CD14-positive monocyte (primary cell): Measurements from ENCODE around the gene SFT2D3. TPM values are rescaled to one million over a fixed set of nuclear protein-coding genes. Genes with fewer than 3 reads are reported as not detected.

ENCODE experiments used
- DNase-seq, 3 donors: peaks; one replicate each; pipeline ENCODE4 v3.0.0-alpha.2; 2011 to 2022
- H2AFZ ChIP-seq: 2 replicates; pipeline ENCODE4 v1.6.0; 2012; ENCODE audit warnings: mild to moderate bottlenecking, low read depth, low read length, inconsistent platforms; ENCODE audit not compliant: insufficient read depth, poor library complexity, severe bottlenecking
- H3K27ac ChIP-seq, 2 donors: 1 replicate in 1 of 2; 2 replicates in 1 of 2; pipeline ENCODE4 v1.5.1; 2012 to 2013; ENCODE audit warnings: low read length in 2 of 2, control low read depth in 1 of 2, inconsistent platforms in 1 of 2, low read depth in 1 of 2, mild to moderate bottlenecking in 1 of 2
- H3K27me3 ChIP-seq, 2 donors: one replicate each; pipeline versions ENCODE4 v1.6.0 to v1.6.1; 2011 to 2013; ENCODE audit warnings: low read length in 2 of 2; ENCODE audit not compliant: control insufficient read depth in 2 of 2, insufficient read depth in 2 of 2
- H3K36me3 ChIP-seq, 2 donors: replicated peaks in 1 of 2; 1 replicate in 1 of 2; 2 replicates in 1 of 2; pipeline versions ENCODE4 v1.5.1 to v1.6.1; 2012 to 2013; ENCODE audit warnings: low read length in 2 of 2, control low read depth in 1 of 2, inconsistent platforms in 1 of 2, mild to moderate bottlenecking in 1 of 2; ENCODE audit not compliant: insufficient read depth in 2 of 2, control insufficient read depth in 1 of 2
- H3K4me1 ChIP-seq, 2 donors: 1 replicate in 1 of 2; 2 replicates in 1 of 2; pipeline versions ENCODE4 v1.5.1 to v1.6.1; 2012 to 2013; ENCODE audit warnings: low read length in 2 of 2, control low read depth in 1 of 2, inconsistent platforms in 1 of 2, mild to moderate bottlenecking in 1 of 2, moderate library complexity in 1 of 2; ENCODE audit not compliant: insufficient read depth in 2 of 2, control insufficient read depth in 1 of 2
- H3K4me2 ChIP-seq: replicated peaks from 2 replicates; pipeline ENCODE3; 2012; ENCODE audit warnings: low read length, moderate library complexity, mild to moderate bottlenecking; ENCODE audit not compliant: poor library complexity, severe bottlenecking; ENCODE audit errors: extremely low read depth
- H3K4me3 ChIP-seq, 3 experiments: fragments of 200-600 bp in 1 of 3; sonication (generic) in 1 of 3; replicated peaks in 1 of 3; 1 replicate in 2 of 3; 2 replicates in 1 of 3; pipeline ENCODE4 v1.5.1; 2011 to 2013; ENCODE audit warnings: low read length in 3 of 3, mild to moderate bottlenecking in 3 of 3, control low read depth in 2 of 3, low read depth in 2 of 3, inconsistent platforms in 1 of 3, moderate library complexity in 1 of 3
- H3K79me2 ChIP-seq: 2 replicates; pipeline ENCODE4 v1.6.0; 2012; ENCODE audit warnings: mild to moderate bottlenecking, control low read depth, inconsistent platforms, low read length, moderate library complexity; ENCODE audit not compliant: insufficient read depth
- H3K9ac ChIP-seq: 2 replicates; pipeline ENCODE4 v1.6.0; 2017; ENCODE audit warnings: low read length, mild to moderate bottlenecking; ENCODE audit not compliant: insufficient read depth, poor library complexity, severe bottlenecking
- H3K9me3 ChIP-seq, 2 donors: replicated peaks in 1 of 2; 1 replicate in 1 of 2; 2 replicates in 1 of 2; pipeline versions ENCODE4 v1.5.1 to v1.6.1; 2012 to 2013; ENCODE audit warnings: low read length in 2 of 2, control low read depth in 1 of 2; ENCODE audit not compliant: control insufficient read depth in 1 of 2, insufficient read depth in 1 of 2
- H4K20me1 ChIP-seq: 2 replicates; pipeline ENCODE4 v1.6.0; 2012; ENCODE audit warnings: mild to moderate bottlenecking, low read length, control low read depth, moderate library complexity; ENCODE audit not compliant: insufficient read depth
- H3K27ac Mint-ChIP-seq, 7 donors: one replicate each; pipeline ENCODE4 v1.8.0; 2020; ENCODE audit warnings: mild to moderate bottlenecking in 7 of 7, mixed read lengths in 7 of 7, moderate library complexity in 6 of 7, inconsistent platforms in 2 of 7
- H3K27me3 Mint-ChIP-seq, 3 donors: one replicate each; pipeline ENCODE4 v1.8.0; 2021 to 2022; ENCODE audit warnings: low read depth in 3 of 3, mild to moderate bottlenecking in 3 of 3, mixed read lengths in 3 of 3, moderate library complexity in 3 of 3, inconsistent platforms in 1 of 3
- H3K36me3 Mint-ChIP-seq, 2 donors: one replicate each; pipeline ENCODE4 v1.8.0; 2020; ENCODE audit warnings: mixed read lengths in 2 of 2, inconsistent platforms in 1 of 2, mild to moderate bottlenecking in 1 of 2
- H3K4me1 Mint-ChIP-seq: one replicate; pipeline ENCODE4 v1.8.0; 2020; ENCODE audit warnings: mild to moderate bottlenecking, mixed read lengths
- H3K4me3 Mint-ChIP-seq, 2 donors: one replicate each; pipeline ENCODE4 v1.8.0; 2020; ENCODE audit warnings: mild to moderate bottlenecking in 2 of 2, mixed read lengths in 2 of 2, moderate library complexity in 1 of 2
- H3K9me3 Mint-ChIP-seq, 7 donors: one replicate each; pipeline ENCODE4 v1.8.0; 2020 to 2022; ENCODE audit warnings: mixed read lengths in 7 of 7, mild to moderate bottlenecking in 6 of 7, moderate library complexity in 6 of 7, inconsistent platforms in 2 of 7
- WGBS: methylation state at CpG from one replicate; pipeline ENCODE4 v1.1.5; 2013; ENCODE audit warnings: missing lambda C conversion rate; ENCODE audit not compliant: insufficient coverage; 5-methylcytosine and 5-hydroxymethylcytosine counted together
- intact Hi-C, 2 donors: fragments of 100-400 bp; cut with micrococcal nuclease; formaldehyde crosslinking; loops; one replicate each; pipeline versions ENCODE4 v1.15.0 to v1.15.1; 2023
- polyA plus RNA-seq, 3 donors: library from polyadenylated mRNA; depleted of rRNA in 1 of 3; unstranded in 2 of 3; stranded (reverse) in 1 of 3; fragments of 300-500 nt in 2 of 3; fragments of >200 nt in 1 of 3; fragmentation: Illumina TruSeq in 2 of 3; gene quantifications; 1 replicate in 2 of 3; 2 replicates in 1 of 3; pipeline ENCODE4 v1.2.3, GENCODE V29; 2012 to 2021
- TF ChIP-seq, protein P1 (sequence below): fragments of 200-600 bp; IDR thresholded peaks from one replicate; pipeline ENCODE4 v1.8.0; 2022; ENCODE audit warnings: antibody characterized with exemption, mild to moderate bottlenecking

SFT2D3 gene
- polyA plus RNA-seq, 3 donors = 3.8 to 4.9 TPM; not detected in 1

GRCh38 chr2:127707890-127708648 is 6.8 kb downstream of the SFT2D3 start:
- intact Hi-C loops = loop anchor here (10.0 kb wide), 1 partner anchor 183 kb away; the partner anchor contains the start of gene IWS1 (in 2 of the 2)
- Mint-ChIP-seq H3K36me3 (peaks cover 45 to 62% of the 10 kb centered on the region in 2 donors), H3K27ac (peak overlapping the region in 4 of 7 donors; percentile 37 to 70 (median 48)), H3K27me3 (no peaks in the 10 kb centered on the region), H3K9me3 (no peaks in the 10 kb centered on the region), H3K4me1 (peaks cover 27% of the 10 kb centered on the region), H3K4me3 (no peak overlapping the region)
- Histone ChIP-seq H3K4me1 (peaks cover 25 to 33% of the 10 kb centered on the region in 2 donors), H3K4me3 (no peak overlapping the region), H3K36me3 (peaks cover 27 to 57% of the 10 kb centered on the region in 2 donors), H3K9me3 (no peaks in the 10 kb centered on the region), H4K20me1 (peaks cover 23% of the 10 kb centered on the region), H3K79me2 (peaks cover 28% of the 10 kb centered on the region), H3K9ac (no peak overlapping the region), H3K27ac (no peak overlapping the region), H3K4me2 (no peak overlapping the region), H3K27me3 (no peaks in the 10 kb centered on the region), H2AFZ (no peak overlapping the region)
- no peak for DNase-seq
- WGBS = over 99% methylated on average over 9 of the region's 9 CpGs
- TF ChIP-seq, protein P1, sequence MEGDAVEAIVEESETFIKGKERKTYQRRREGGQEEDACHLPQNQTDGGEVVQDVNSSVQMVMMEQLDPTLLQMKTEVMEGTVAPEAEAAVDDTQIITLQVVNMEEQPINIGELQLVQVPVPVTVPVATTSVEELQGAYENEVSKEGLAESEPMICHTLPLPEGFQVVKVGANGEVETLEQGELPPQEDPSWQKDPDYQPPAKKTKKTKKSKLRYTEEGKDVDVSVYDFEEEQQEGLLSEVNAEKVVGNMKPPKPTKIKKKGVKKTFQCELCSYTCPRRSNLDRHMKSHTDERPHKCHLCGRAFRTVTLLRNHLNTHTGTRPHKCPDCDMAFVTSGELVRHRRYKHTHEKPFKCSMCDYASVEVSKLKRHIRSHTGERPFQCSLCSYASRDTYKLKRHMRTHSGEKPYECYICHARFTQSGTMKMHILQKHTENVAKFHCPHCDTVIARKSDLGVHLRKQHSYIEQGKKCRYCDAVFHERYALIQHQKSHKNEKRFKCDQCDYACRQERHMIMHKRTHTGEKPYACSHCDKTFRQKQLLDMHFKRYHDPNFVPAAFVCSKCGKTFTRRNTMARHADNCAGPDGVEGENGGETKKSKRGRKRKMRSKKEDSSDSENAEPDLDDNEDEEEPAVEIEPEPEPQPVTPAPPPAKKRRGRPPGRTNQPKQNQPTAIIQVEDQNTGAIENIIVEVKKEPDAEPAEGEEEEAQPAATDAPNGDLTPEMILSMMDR = no peak

- H3K4me1 Mint-ChIP-seq = peaks cover 19% of the 10 kb centered on the region
- Histone ChIP-seq H3K27ac (no peak overlapping the region), H3K4me1 (peaks cover 14 to 26% of the 10 kb centered on the region in 2 donors), H3K9me3 (no peaks in the 10 kb centered on the region), H3K36me3 (peaks cover 27 to 67% of the 10 kb centered on the region in 2 donors), H3K4me3 (no peak overlapping the region), H3K27me3 (no peaks in the 10 kb centered on the region), H3K9ac (no peak overlapping the region), H3K79me2 (peaks cover 15% of the 10 kb centered on the region), H2AFZ (no peak overlapping the region), H4K20me1 (peaks cover 18% of the 10 kb centered on the region), H3K4me2 (no peak overlapping the region)
- WGBS = 93% methylated on average over 13 of the region's 13 CpGs
- DNase-seq = no peak
- H3K4me3 Mint-ChIP-seq = no peak overlapping the region
- H3K36me3 Mint-ChIP-seq = peaks cover 44 to 64% of the 10 kb centered on the region in 2 donors
- no peaks in the 10 kb centered on the region for H3K9me3 Mint-ChIP-seq
- intact Hi-C loops = loop anchor here (10.0 kb wide), 1 partner anchor 185 kb away; the partner anchor contains the start of gene IWS1 (in 2 of the 2)
- H3K27me3 Mint-ChIP-seq = no peaks in the 10 kb centered on the region
- TF ChIP-seq, protein P1 = no peak
- H3K27ac Mint-ChIP-seq = peak overlapping the region in 4 of 7 donors; percentile 6 to 61 (median 37)
These were observed 8.0 kb downstream of the SFT2D3 start for GRCh38 chr2:127709336-127709735.
